GM12878 (cell line): Measurements from ENCODE around the gene DNAH11. TPM values are rescaled to one million over a fixed set of nuclear protein-coding genes. Genes with fewer than 3 reads are reported as not detected.

Experiments used
- ATAC-seq: fragments of 200-7000 bp; cut with Tn5 transposase; 3 replicates; pipeline ENCODE4 v1.9.1; 2020; ENCODE audit warnings: mild to moderate bottlenecking, moderate library complexity
- BruUV-seq: library from RNA; stranded (reverse); fragments of 400-500 nt; replicated peaks from 2 replicates; lab custom pipeline; 2021; lab: Mats Ljungman, UMichigan
- CTCF ChIA-PET: fragments of 300-600 bp; sonication (Branson Sonifier 250); formaldehyde crosslinking; extraction: SDS; loops from one replicate; lab custom pipeline; 2021; ENCODE audit warnings: inconsistent platforms; lab: Yijun Ruan, JAX
- POLR2A ChIA-PET: fragments of 350-600 bp; formaldehyde crosslinking; extraction: SDS; loops from one replicate; lab custom pipeline; 2021; ENCODE audit warnings: inconsistent platforms; lab: Charles Lee
- RAD21 ChIA-PET: fragments of 300-600 bp; sonication (Branson Sonifier 250); formaldehyde crosslinking; loops from one replicate; lab custom pipeline; 2023; ENCODE audit warnings: antibody characterized with exemption; ENCODE audit not compliant: unreplicated experiment; lab: Charles Lee
- SMC1A ChIA-PET: fragments of 300-600 bp; sonication (Branson Sonifier 250); formaldehyde crosslinking; loops from one replicate; lab custom pipeline; 2023; ENCODE audit not compliant: unreplicated experiment, uncharacterized antibody; lab: Charles Lee
- DNase-seq: peaks from one replicate; pipeline ENCODE4 v3.0.0-alpha.2; 2011; ENCODE audit warnings: low read depth, low spot score
- FAIRE-seq: peaks from 3 replicates; lab custom pipeline; 2011; peaks lifted over from hg19 to GRCh38; lab: Jason Lieb, UNC
- H2AFZ ChIP-seq: 2 replicates; pipeline ENCODE4 v1.6.0; 2011; ENCODE audit warnings: low read depth, low read length, control low read depth; ENCODE audit not compliant: control insufficient read depth
- H3K27ac ChIP-seq: 2 replicates; pipeline ENCODE4 v1.5.1; 2011; ENCODE audit warnings: control low read depth; ENCODE audit not compliant: control insufficient read depth, insufficient read depth
- H3K27me3 ChIP-seq, 2 experiments: replicated peaks in 1 of 2; 2 replicates each; pipeline versions ENCODE4 v1.6.0 to v1.6.1; 2011; ENCODE audit warnings: low read length in 1 of 2; ENCODE audit not compliant: control insufficient read depth in 2 of 2, insufficient read depth in 2 of 2
- H3K36me3 ChIP-seq, 2 experiments: 2 replicates each; pipeline ENCODE4 v1.5.1; 2011; ENCODE audit warnings: low read length in 1 of 2; ENCODE audit not compliant: control insufficient read depth in 2 of 2, insufficient read depth in 2 of 2
- H3K4me1 ChIP-seq: 2 replicates; pipeline ENCODE4 v1.6.1; 2011; ENCODE audit warnings: mild to moderate bottlenecking, low read length, moderate library complexity, mixed read lengths; ENCODE audit not compliant: control insufficient read depth, insufficient read depth
- H3K4me2 ChIP-seq: 2 replicates; pipeline ENCODE4 v1.6.0; 2011; ENCODE audit warnings: control low read depth; ENCODE audit not compliant: control insufficient read depth, insufficient read depth
- H3K4me3 ChIP-seq: fragments of 200-600 bp; sonication (generic); 2 replicates; pipeline ENCODE4 v1.5.1; 2016
- H3K79me2 ChIP-seq: 2 replicates; pipeline ENCODE4 v1.6.0; 2011; ENCODE audit warnings: low read length; ENCODE audit not compliant: control insufficient read depth, insufficient read depth
- H3K9ac ChIP-seq: 2 replicates; pipeline ENCODE4 v1.8.0; 2011; ENCODE audit warnings: low read length, control low read depth, mixed read lengths; ENCODE audit not compliant: control insufficient read depth, insufficient read depth
- H3K9me3 ChIP-seq: replicated peaks from 3 replicates; pipeline ENCODE4 v1.5.1; 2011; ENCODE audit warnings: mild to moderate bottlenecking, low read length; ENCODE audit not compliant: control insufficient read depth, insufficient read depth
- H4K20me1 ChIP-seq: 2 replicates; pipeline ENCODE4 v1.6.0; 2011; ENCODE audit not compliant: control insufficient read depth, insufficient read depth
- BACH1 ChIP-seq: fragments of 450-650 bp; IDR thresholded peaks from 2 replicates; pipeline ENCODE4 v1.6.1; 2017; ENCODE audit warnings: mild to moderate bottlenecking, borderline replicate concordance
- BHLHE40 ChIP-seq, 2 experiments: fragments of 450-650 bp in 1 of 2; IDR thresholded peaks; 2 replicates each; pipeline ENCODE4 v1.6.1; 2011 to 2017; ENCODE audit warnings: low read depth in 2 of 2, borderline replicate concordance in 1 of 2, improper control_type of control experiment in 1 of 2, low read length in 1 of 2, mild to moderate bottlenecking in 1 of 2
- CHD4 ChIP-seq: fragments of 200-600 bp; sonication (generic); IDR thresholded peaks from 2 replicates; pipeline ENCODE4 v1.6.1; 2016; ENCODE audit warnings: mild to moderate bottlenecking
- CREM ChIP-seq: IDR thresholded peaks from 2 replicates; pipeline ENCODE4 v1.6.1; 2014; ENCODE audit warnings: antibody characterized with exemption, low read depth
- CTCF ChIP-seq, 3 experiments: IDR thresholded peaks in 2 of 3; conservative IDR thresholded peaks in 1 of 3; 2 replicates each; pipeline ENCODE4 v1.5.1; 2011; ENCODE audit warnings: low read depth in 3 of 3, low read length in 3 of 3, mild to moderate bottlenecking in 3 of 3, control low read depth in 2 of 3, moderate library complexity in 2 of 3, inconsistent platforms in 1 of 3, mixed read lengths in 1 of 3; ENCODE audit not compliant: control insufficient read depth in 2 of 3, insufficient read depth in 1 of 3; ENCODE audit errors: extremely low read depth in 1 of 3
- DPF2 ChIP-seq: fragments of 450-650 bp; IDR thresholded peaks from 2 replicates; pipeline ENCODE4 v1.6.1; 2017; ENCODE audit warnings: mild to moderate bottlenecking
- MLLT1 ChIP-seq: fragments of 450-650 bp; IDR thresholded peaks from 2 replicates; pipeline ENCODE4 v1.6.1; 2016; ENCODE audit warnings: mild to moderate bottlenecking
- POLR2AphosphoS2 ChIP-seq: IDR thresholded peaks from 2 replicates; pipeline ENCODE4 v1.6.1; 2011; ENCODE audit warnings: low read depth, mild to moderate bottlenecking, low read length, improper control_type of control experiment, moderate library complexity
- RCOR1 ChIP-seq: conservative IDR thresholded peaks from 2 replicates; pipeline ENCODE4 v1.6.1; 2012; ENCODE audit warnings: low read depth, low read length, improper control_type of control experiment
- RFX5 ChIP-seq: IDR thresholded peaks from 2 replicates; pipeline ENCODE4 v1.6.1; 2011; ENCODE audit warnings: low read depth, low read length, improper control_type of control experiment
- TCF12 ChIP-seq: IDR thresholded peaks from 2 replicates; pipeline ENCODE4 v1.6.1; 2011; ENCODE audit warnings: low read depth, mild to moderate bottlenecking, low read length
- ZSCAN29 ChIP-seq: fragments of 450-650 bp; IDR thresholded peaks from 2 replicates; pipeline ENCODE4 v1.6.1; 2017; ENCODE audit warnings: mild to moderate bottlenecking, moderate library complexity
- WGBS: methylation state at CpG from one replicate; pipeline ENCODE4 v1.1.6; 2016; ENCODE audit warnings: low lambda C conversion rate; ENCODE audit not compliant: insufficient replicate concordance, insufficient coverage; ENCODE audit errors: missing lambda C conversion rate; 5-methylcytosine and 5-hydroxymethylcytosine counted together
- in situ Hi-C: fragments of 300-500 bp; cut with MboI; formaldehyde crosslinking; loops from 9 replicates; pipeline ENCODE4 v1.14.3; 2018; ENCODE audit warnings: mixed read lengths
- intact Hi-C: fragments of 100-400 bp; cut with micrococcal nuclease; formaldehyde crosslinking; loops from one replicate; pipeline ENCODE4 v1.14.2; 2022; ENCODE audit not compliant: unreplicated experiment
- polyA plus RNA-seq, 11 experiments: library from polyadenylated mRNA; depleted of rRNA in 4 of 11; unstranded in 6 of 11; stranded (reverse) in 5 of 11; fragments of >200 nt; fragmentation: Nextera tagmentation in 4 of 11; fragmentation: Illumina TruSeq in 1 of 11; extraction: Ambion mirVana in 4 of 11; extraction: Trizol in 1 of 11; gene quantifications; 1 replicate in 1 of 11; 2 replicates in 10 of 11; pipeline versions ENCODE4 v1.2.1 to v1.2.3, GENCODE V29; 2011 to 2016; ENCODE audit warnings: inconsistent platforms in 2 of 11, missing spikeins in 2 of 11, low read depth in 1 of 11
- total RNA-seq, 4 experiments: library from RNA; depleted of rRNA in 3 of 4; stranded (reverse); fragments of >200 nt in 3 of 4; fragmentation: Illumina TruSeq in 1 of 4; extraction: Trizol in 1 of 4; gene quantifications; 2 replicates each; pipeline versions ENCODE4 v1.2.1 to v1.2.3, GENCODE V29; 2013 to 2021

Gene DNAH11
- total and polyA plus RNA-seq, 10 of the 15 experiments (the other 5 are each of a cell fraction or from before 2014, with no cell fraction given): 0.03 to 0.56 (median 0.10) TPM

DNA sequence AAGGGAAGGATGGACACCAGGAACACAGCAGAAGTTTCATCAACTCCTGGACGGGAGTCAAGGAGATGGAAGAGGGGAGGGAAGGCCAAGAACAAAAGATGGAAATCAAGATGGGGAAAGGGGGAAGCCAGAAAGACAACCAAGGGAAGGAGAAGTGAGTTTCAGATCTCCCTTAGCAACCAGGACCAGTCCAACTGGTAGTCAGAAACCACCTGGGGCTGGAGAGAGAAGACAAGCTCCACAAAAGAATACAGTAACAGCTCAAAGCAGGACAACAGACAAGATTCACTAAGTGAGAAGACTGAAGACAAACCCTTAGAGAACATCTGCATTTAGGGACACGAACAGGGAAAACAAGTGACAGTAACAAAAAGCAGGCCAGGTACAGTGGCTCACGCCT is 372.3 kb downstream of the DNAH11 start:
- BruUV-seq: no TSS peak
- WGBS: 97% methylated on average over 3 of the region's 3 CpGs
- in situ Hi-C loops: no loop called here
- Histone ChIP-seq H3K9me3 (no peaks in the 10 kb centered on the region; the same call in 2 of the 3 replicates), H3K27me3 (no peaks in the 10 kb centered on the region), H4K20me1 (no peaks in the 10 kb centered on the region), H3K27ac (no peak overlapping the region), H3K79me2 (no peaks in the 10 kb centered on the region; the same call in 1 of the 2 replicates), H3K9ac (no peak overlapping the region), H3K4me2 (no peak overlapping the region), H3K4me3 (no peak overlapping the region), H3K36me3 (peaks cover 8 to 11% of the 10 kb centered on the region in 2 experiments), H2AFZ (no peak overlapping the region), H3K4me1 (no peaks in the 10 kb centered on the region)
- FAIRE-seq: no peak
- ChIA-PET POLR2A (no interaction called here), CTCF (no interaction called here), SMC1A (no interaction called here), RAD21 (no interaction called here)
- no peak for ATAC-seq
- intact Hi-C loops: no loop called here
- TF ChIP-seq POLR2AphosphoS2 (no peak), TCF12 (no peak)
- no peak for DNase-seq

- ChIA-PET RAD21 (no interaction called here), CTCF (no interaction called here), POLR2A (no interaction called here), SMC1A (no interaction called here)
- BruUV-seq: no TSS peak
- Histone ChIP-seq H3K4me1 (no peaks in the 10 kb centered on the region), H3K27ac (no peak overlapping the region), H2AFZ (no peak overlapping the region), H3K9ac (no peak overlapping the region), H3K27me3 (no peaks in the 10 kb centered on the region), H3K4me3 (no peak overlapping the region), H3K4me2 (no peak overlapping the region), H3K36me3 (peaks cover 8 to 11% of the 10 kb centered on the region in 2 experiments), H3K79me2 (no peaks in the 10 kb centered on the region; the same call in 1 of the 2 replicates), H4K20me1 (no peaks in the 10 kb centered on the region), H3K9me3 (no peaks in the 10 kb centered on the region; the same call in 2 of the 3 replicates)
- WGBS: 92% methylated on average over 6 of the region's 7 CpGs
- intact Hi-C loops: no loop called here
- no peak for DNase-seq
- in situ Hi-C loops: no loop called here
- no peak for FAIRE-seq
- ATAC-seq: no peak
- TF ChIP-seq DPF2: no peak
- no peak for TF ChIP-seq ZSCAN29
- TF ChIP-seq CREM: no peak
- no peak for TF ChIP-seq BACH1
- no peak for TF ChIP-seq RFX5
- no peak for TF ChIP-seq BHLHE40 (IDR thresholded peaks at IDR 0.05; ENCODE audit: borderline replicate concordance in 1 of 2, low read depth in 2 of 2, low read length in 1 of 2)
- TF ChIP-seq CTCF (IDR thresholded peaks at IDR 0.05 in 2 of 3, conservative IDR thresholded peaks at IDR 0.05 in 1 of 3; ENCODE audit: control insufficient read depth in 2 of 3, extremely low read depth in 1 of 3, insufficient read depth in 1 of 3, low read depth in 3 of 3, low read length in 3 of 3): no peak
- TF ChIP-seq CHD4: no peak
- no peak for TF ChIP-seq RCOR1
- TF ChIP-seq MLLT1: no peak
Observed at GRCh38 chr7:21916176-21916575, 373.3 kb downstream of the DNAH11 start.
